CD4-positive, CD25-positive, alpha-beta regulatory T cell (primary cell): ENCODE measurements around the gene TPRG1L. TPM values are rescaled to one million over a fixed set of nuclear protein-coding genes. Genes with fewer than 3 reads are reported as not detected.
A peak's percentile ranks its signal among the peaks of the same experiment; 100 is the strongest.

Experiments
- ATAC-seq, 2 donors: fragments of 150-1000 bp; cut with Tn5 transposase; one replicate each; pipeline ENCODE4 v1.10.0; 2021; ENCODE audit warnings: low read depth in 2 of 2, moderate number of reproducible peaks in 2 of 2, moderate library complexity in 1 of 2
- DNase-seq, 3 donors: peaks; one replicate each; pipeline versions ENCODE4 v3.0.0 to v3.0.0-alpha.2; 2012 to 2022; ENCODE audit warnings: mixed read lengths in 1 of 3
- H3K27ac ChIP-seq: one replicate; pipeline ENCODE4 v1.7.0; 2013; ENCODE audit warnings: mild to moderate bottlenecking, low read length; ENCODE audit not compliant: insufficient read depth, poor library complexity, severe bottlenecking
- H3K27me3 ChIP-seq: one replicate; pipeline ENCODE4 v1.7.0; 2013; ENCODE audit warnings: low read length; ENCODE audit not compliant: control insufficient read depth, insufficient read depth
- H3K36me3 ChIP-seq: one replicate; pipeline ENCODE4 v1.7.0; 2013; ENCODE audit warnings: mild to moderate bottlenecking, low read length, moderate library complexity; ENCODE audit not compliant: control insufficient read depth, insufficient read depth
- H3K4me1 ChIP-seq: 2 replicates; pipeline ENCODE4 v1.7.0; 2013; ENCODE audit warnings: mild to moderate bottlenecking, low read length; ENCODE audit not compliant: insufficient read depth, control insufficient read depth, poor library complexity, severe bottlenecking
- H3K4me3 ChIP-seq: one replicate; pipeline ENCODE4 v1.7.0; 2013; ENCODE audit warnings: low read depth, mild to moderate bottlenecking, low read length, moderate library complexity
- H3K9me3 ChIP-seq, 2 experiments: 1 replicate in 1 of 2; 2 replicates in 1 of 2; pipeline ENCODE4 v1.7.0; 2013; ENCODE audit warnings: low read length in 2 of 2, mild to moderate bottlenecking in 1 of 2, moderate library complexity in 1 of 2; ENCODE audit not compliant: control insufficient read depth in 2 of 2
- H3K27ac Mint-ChIP-seq, 3 donors: one replicate each; pipeline ENCODE4 v1.8.0; 2020 to 2022; ENCODE audit warnings: mild to moderate bottlenecking in 3 of 3, mixed read lengths in 3 of 3, moderate library complexity in 2 of 3
- H3K27me3 Mint-ChIP-seq: one replicate; pipeline ENCODE4 v1.8.0; 2022; ENCODE audit warnings: mild to moderate bottlenecking, mixed read lengths
- H3K36me3 Mint-ChIP-seq: one replicate; pipeline ENCODE4 v1.8.0; 2020; ENCODE audit warnings: mixed read lengths
- H3K4me1 Mint-ChIP-seq, 4 donors: one replicate each; pipeline ENCODE4 v1.8.0; 2020 to 2022; ENCODE audit warnings: mixed read lengths in 4 of 4, mild to moderate bottlenecking in 1 of 4
- H3K4me3 Mint-ChIP-seq, 4 donors: one replicate each; pipeline ENCODE4 v1.8.0; 2020 to 2022; ENCODE audit warnings: mild to moderate bottlenecking in 4 of 4, mixed read lengths in 4 of 4, moderate library complexity in 3 of 4
- H3K9me3 Mint-ChIP-seq, 7 donors: one replicate each; pipeline ENCODE4 v1.8.0; 2020 to 2022; ENCODE audit warnings: mixed read lengths in 7 of 7, mild to moderate bottlenecking in 3 of 7, moderate library complexity in 2 of 7
- polyA plus RNA-seq, 4 donors: library from polyadenylated mRNA; unstranded; fragments of 300-500 nt; fragmentation: Illumina TruSeq; gene quantifications; one replicate each; pipeline ENCODE4 v1.2.3, GENCODE V29; 2021
- total RNA-seq: library from RNA; stranded (reverse); gene quantifications from one replicate; pipeline ENCODE4 v1.2.3, GENCODE V29; 2022

Gene TPRG1L
- total and polyA plus RNA-seq, 5 donors from 2014 or later = 26.9 to 35.9 (median 34.8) TPM

- H3K36me3 ChIP-seq = no peaks in the 10 kb centered on the region
- H3K4me1 ChIP-seq = peaks cover 38% of the 10 kb centered on the region
- peaks cover 4% of the 10 kb centered on the region for H3K27me3 ChIP-seq
- ATAC-seq (no peak), DNase-seq (no peak)
- H3K9me3 ChIP-seq = no peaks in the 10 kb centered on the region
- Mint-ChIP-seq H3K4me1 (peaks cover 8 to 25% (median 21%) of the 10 kb centered on the region in 4 donors), H3K4me3 (no peak overlapping the region), H3K27me3 (peaks cover 54% of the 10 kb centered on the region), H3K27ac (no peak overlapping the region), H3K36me3 (no peaks in the 10 kb centered on the region), H3K9me3 (peaks cover 0 to 4% (median 0%) of the 10 kb centered on the region in 7 donors)
- no peak overlapping the region for H3K4me3 ChIP-seq
- no peak overlapping the region for H3K27ac ChIP-seq
Observed at GRCh38 chr1:3652548-3653285, 27.9 kb downstream of the TPRG1L start.

- no peaks in the 10 kb centered on the region for H3K36me3 ChIP-seq
- H3K36me3 Mint-ChIP-seq = no peaks in the 10 kb centered on the region
- H3K27me3 Mint-ChIP-seq = peaks cover 59% of the 10 kb centered on the region
- H3K4me3 Mint-ChIP-seq = peak overlapping the region in 3 of 4 donors; percentile 3 to 80 (median 48)
- peaks cover 4% of the 10 kb centered on the region for H3K27me3 ChIP-seq
- H3K4me3 ChIP-seq = no peak overlapping the region
- H3K9me3 Mint-ChIP-seq = peaks cover 0 to 4% (median 0%) of the 10 kb centered on the region in 7 donors
- DNase-seq (no peak), ATAC-seq (no peak)
- no peak overlapping the region for H3K27ac ChIP-seq
- peaks cover 8 to 20% (median 15%) of the 10 kb centered on the region in 4 donors for H3K4me1 Mint-ChIP-seq
- peaks cover 38% of the 10 kb centered on the region for H3K4me1 ChIP-seq
- H3K27ac Mint-ChIP-seq = peak overlapping the region in 1 of 3 donors; percentile 11
- H3K9me3 ChIP-seq = no peaks in the 10 kb centered on the region
Observed at GRCh38 chr1:3653286-3653618, 28.4 kb downstream of the TPRG1L start.

- Mint-ChIP-seq H3K27me3 (peaks cover 60% of the 10 kb centered on the region), H3K27ac (no peak overlapping the region), H3K9me3 (peaks cover 0 to 4% (median 0%) of the 10 kb centered on the region in 7 donors), H3K4me1 (peaks cover 4 to 10% (median 8%) of the 10 kb centered on the region in 4 donors), H3K36me3 (no peaks in the 10 kb centered on the region), H3K4me3 (peak overlapping the region in 2 of 4 donors; percentile 1 to 17)
- DNase-seq (no peak), ATAC-seq (no peak)
- H3K27ac ChIP-seq = no peak overlapping the region
- no peak overlapping the region for H3K4me3 ChIP-seq
- H3K27me3 ChIP-seq = peaks cover 4% of the 10 kb centered on the region
- no peaks in the 10 kb centered on the region for H3K9me3 ChIP-seq
- H3K4me1 ChIP-seq = peaks cover 28% of the 10 kb centered on the region
- no peaks in the 10 kb centered on the region for H3K36me3 ChIP-seq
Observed at GRCh38 chr1:3654549-3655281, 29.9 kb downstream of the TPRG1L start.

GRCh38 chr1:3656450-3657095 lies 31.8 kb downstream of the TPRG1L start:
- Mint-ChIP-seq H3K4me3 (peak overlapping the region in 1 of 4 donors; percentile 63), H3K36me3 (no peaks in the 10 kb centered on the region), H3K27me3 (peaks cover 50% of the 10 kb centered on the region), H3K9me3 (peaks cover 0 to 2% (median 0%) of the 10 kb centered on the region in 7 donors), H3K4me1 (peaks cover 0 to 4% (median 0%) of the 10 kb centered on the region in 4 donors), H3K27ac (no peak overlapping the region)
- H3K4me1 ChIP-seq = peaks cover 13% of the 10 kb centered on the region
- no peak overlapping the region for H3K27ac ChIP-seq
- no peaks in the 10 kb centered on the region for H3K36me3 ChIP-seq
- peak in 1 of 3 donors; percentile 30 for DNase-seq
- H3K27me3 ChIP-seq = peaks cover 4% of the 10 kb centered on the region
- ATAC-seq = peak in 1 of 2 donors; percentile 38
- H3K4me3 ChIP-seq = no peak overlapping the region
- no peaks in the 10 kb centered on the region for H3K9me3 ChIP-seq

GRCh38 chr1:3657096-3657475 lies 32.3 kb downstream of the TPRG1L start:
- Histone ChIP-seq H3K27me3 (peaks cover 4% of the 10 kb centered on the region), H3K4me1 (peaks cover 8% of the 10 kb centered on the region), H3K4me3 (no peak overlapping the region), H3K9me3 (no peaks in the 10 kb centered on the region), H3K27ac (no peak overlapping the region), H3K36me3 (no peaks in the 10 kb centered on the region)
- ATAC-seq = no peak
- peaks cover 0 to 4% (median 0%) of the 10 kb centered on the region in 4 donors for H3K4me1 Mint-ChIP-seq
- no peaks in the 10 kb centered on the region for H3K36me3 Mint-ChIP-seq
- H3K4me3 Mint-ChIP-seq = no peak overlapping the region
- H3K9me3 Mint-ChIP-seq = peaks cover 0 to 2% (median 0%) of the 10 kb centered on the region in 7 donors
- peaks cover 50% of the 10 kb centered on the region for H3K27me3 Mint-ChIP-seq
- no peak for DNase-seq
- H3K27ac Mint-ChIP-seq = no peak overlapping the region

GRCh38 chr1:3657578-3658230 lies 32.9 kb downstream of the TPRG1L start:
- DNase-seq (no peak), ATAC-seq (no peak)
- H3K9me3 ChIP-seq = no peaks in the 10 kb centered on the region
- Mint-ChIP-seq H3K27me3 (peaks cover 50% of the 10 kb centered on the region), H3K4me3 (no peak overlapping the region), H3K9me3 (peaks cover 0 to 2% (median 0%) of the 10 kb centered on the region in 7 donors), H3K4me1 (peaks cover 0 to 4% (median 0%) of the 10 kb centered on the region in 4 donors), H3K36me3 (no peaks in the 10 kb centered on the region), H3K27ac (no peak overlapping the region)
- H3K27ac ChIP-seq = no peak overlapping the region
- H3K4me1 ChIP-seq = peaks cover 3% of the 10 kb centered on the region
- no peak overlapping the region for H3K4me3 ChIP-seq
- no peaks in the 10 kb centered on the region for H3K36me3 ChIP-seq
- H3K27me3 ChIP-seq = peaks cover 4% of the 10 kb centered on the region

- Histone ChIP-seq H3K4me3 (no peak overlapping the region), H3K36me3 (no peaks in the 10 kb centered on the region), H3K27ac (no peak overlapping the region), H3K27me3 (peaks cover 4% of the 10 kb centered on the region), H3K9me3 (no peaks in the 10 kb centered on the region), H3K4me1 (no peaks in the 10 kb centered on the region)
- H3K27me3 Mint-ChIP-seq = peaks cover 51% of the 10 kb centered on the region
- no peak for DNase-seq
- H3K4me3 Mint-ChIP-seq = no peak overlapping the region
- H3K9me3 Mint-ChIP-seq = peaks cover 0 to 2% (median 0%) of the 10 kb centered on the region in 7 donors
- ATAC-seq = no peak
- no peak overlapping the region for H3K27ac Mint-ChIP-seq
- no peaks in the 10 kb centered on the region for H3K36me3 Mint-ChIP-seq
- H3K4me1 Mint-ChIP-seq = peaks cover 0 to 4% (median 0%) of the 10 kb centered on the region in 4 donors
Observed at GRCh38 chr1:3658231-3658615, 33.4 kb downstream of the TPRG1L start.
